Small intestine (tissue), 4 donors: ENCODE results near the gene ATP8B4. TPM values are rescaled to one million over a fixed set of nuclear protein-coding genes. Genes with fewer than 3 reads are reported as not detected.

Source experiments
- polyA plus RNA-seq, 4 donors: library from polyadenylated mRNA; stranded (reverse) in 3 of 4; unstranded in 1 of 4; fragments of 200-250 nt in 3 of 4; fragments of 120-200 nt in 1 of 4; gene quantifications; one replicate each; pipeline versions ENCODE4 v1.2.1 to v1.2.3, GENCODE V29; 2013
- donor health status: healthy with polysubstance abuse.
- donor health status: Bipolar disorder and iron deficiency.
- donor health status: healthy.

ATP8B4 gene
- polyA plus RNA-seq, 4 donors, result 0.45 to 4.9 (median 1.9) TPM

Other genes with a start within 250 kb of the ATP8B4 start
- gene SLC27A2, start 63.0 kb upstream of the ATP8B4 start, polyA plus RNA-seq, result 10 to 100 TPM in 2 of 4 donors, 1 to 10 TPM in 2; 4.3 to 81.2 (median 11.3) TPM
- gene HDC, start 146.5 kb upstream of the ATP8B4 start, polyA plus RNA-seq, result under 1 TPM in 2 of 4 donors, not detected in 2; 0.22 to 0.54 TPM
- gene GABPB1, start 236.0 kb upstream of the ATP8B4 start, polyA plus RNA-seq, result 10 to 100 TPM in 1 of 4 donors, 1 to 10 TPM in 3; 4.3 to 17.6 (median 6.6) TPM